Measurements from ENCODE around the gene RAB11FIP4. TPM values are rescaled to one million over a fixed set of nuclear protein-coding genes. Genes with fewer than 3 reads are reported as not detected.

Gene RAB11FIP4
- total and polyA plus RNA-seq, 2 experiments from 2014 or later, result 8.8 to 23.4 TPM

DNA sequence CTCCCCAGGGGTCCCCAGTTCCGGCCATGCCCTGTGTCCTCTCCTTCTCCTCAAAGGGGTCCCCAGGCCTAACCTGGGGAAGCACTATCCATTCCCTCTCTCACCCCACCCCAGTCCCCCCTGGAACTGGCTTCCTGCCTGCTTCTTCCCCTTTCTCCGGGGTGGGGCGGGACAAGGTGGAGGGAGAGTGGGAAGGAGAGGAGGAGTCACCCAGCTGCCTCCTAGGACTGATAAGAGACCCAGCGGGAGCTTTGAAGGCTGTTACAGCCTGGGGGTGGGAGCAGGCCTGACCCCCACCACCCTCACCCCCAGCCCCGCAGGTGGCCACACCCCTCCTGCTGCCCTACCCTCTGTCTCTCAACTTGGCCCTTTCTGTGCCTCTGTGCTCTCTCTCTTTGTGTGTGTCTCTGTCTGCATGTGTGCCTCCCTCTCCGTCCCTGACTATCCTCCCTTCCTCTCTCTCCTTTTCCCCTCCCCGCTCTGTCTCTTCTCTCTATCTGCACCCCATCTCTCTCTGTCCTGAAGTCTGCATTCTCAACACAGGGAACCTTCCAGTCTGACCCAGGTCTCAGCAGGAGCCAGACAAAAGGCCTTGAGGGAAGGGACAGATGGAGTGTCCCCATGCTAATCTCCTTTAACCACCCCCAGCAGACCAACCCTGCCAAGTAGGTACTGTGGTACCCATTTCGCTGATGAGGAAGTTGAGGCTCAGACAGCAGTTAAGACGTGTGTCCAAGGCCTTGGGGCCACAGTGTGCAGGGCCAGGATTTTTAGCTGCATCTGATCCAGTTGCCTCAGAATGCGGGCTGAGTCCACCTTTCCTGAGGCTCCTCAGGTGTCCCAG lies 66.1 kb downstream of the RAB11FIP4 start:
- H3K9me3 ChIP-seq (ENCODE audit: low read depth), result no peaks in the 10 kb centered on the region
- H3K36me3 ChIP-seq, result no peaks in the 10 kb centered on the region
- H3K4me3 ChIP-seq, result no peak overlapping the region
- no peak for DNase-seq (ENCODE audit: low read depth in 1 of 2, low spot score in 1 of 2)
- TF ChIP-seq, protein P1, sequence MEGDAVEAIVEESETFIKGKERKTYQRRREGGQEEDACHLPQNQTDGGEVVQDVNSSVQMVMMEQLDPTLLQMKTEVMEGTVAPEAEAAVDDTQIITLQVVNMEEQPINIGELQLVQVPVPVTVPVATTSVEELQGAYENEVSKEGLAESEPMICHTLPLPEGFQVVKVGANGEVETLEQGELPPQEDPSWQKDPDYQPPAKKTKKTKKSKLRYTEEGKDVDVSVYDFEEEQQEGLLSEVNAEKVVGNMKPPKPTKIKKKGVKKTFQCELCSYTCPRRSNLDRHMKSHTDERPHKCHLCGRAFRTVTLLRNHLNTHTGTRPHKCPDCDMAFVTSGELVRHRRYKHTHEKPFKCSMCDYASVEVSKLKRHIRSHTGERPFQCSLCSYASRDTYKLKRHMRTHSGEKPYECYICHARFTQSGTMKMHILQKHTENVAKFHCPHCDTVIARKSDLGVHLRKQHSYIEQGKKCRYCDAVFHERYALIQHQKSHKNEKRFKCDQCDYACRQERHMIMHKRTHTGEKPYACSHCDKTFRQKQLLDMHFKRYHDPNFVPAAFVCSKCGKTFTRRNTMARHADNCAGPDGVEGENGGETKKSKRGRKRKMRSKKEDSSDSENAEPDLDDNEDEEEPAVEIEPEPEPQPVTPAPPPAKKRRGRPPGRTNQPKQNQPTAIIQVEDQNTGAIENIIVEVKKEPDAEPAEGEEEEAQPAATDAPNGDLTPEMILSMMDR (IDR thresholded peaks at IDR 0.05; ENCODE audit: low read depth, low read length), result no peak
- peak overlapping the region; percentile 14 for H3K27ac ChIP-seq
- peaks cover 9% of the 10 kb centered on the region for H3K4me1 ChIP-seq (ENCODE audit: low read depth)
- H3K27me3 ChIP-seq, result no peaks in the 10 kb centered on the region

DNA sequence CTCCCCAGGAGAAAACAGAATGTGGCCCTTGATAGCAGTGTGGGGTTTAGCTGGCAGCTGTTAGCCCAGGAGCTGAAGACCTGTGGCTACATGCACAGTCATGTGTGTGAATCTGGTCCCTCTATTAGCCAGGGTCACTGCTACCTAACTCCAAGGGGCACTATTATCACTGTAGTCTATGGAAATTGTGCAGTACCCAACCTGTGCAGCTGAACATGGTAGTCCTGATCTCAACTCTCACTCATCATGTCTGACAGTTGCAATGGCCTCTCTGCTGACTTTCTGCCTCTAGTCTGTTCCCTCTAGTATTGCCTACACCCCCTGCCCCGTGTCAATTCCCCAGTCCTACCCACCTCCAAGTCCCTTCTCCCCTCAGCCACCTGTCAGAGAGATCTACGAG lies 67.4 kb downstream of the RAB11FIP4 start:
- peaks cover 9% of the 10 kb centered on the region for H3K4me1 ChIP-seq (ENCODE audit: low read depth)
- H3K9me3 ChIP-seq (ENCODE audit: low read depth), result no peaks in the 10 kb centered on the region
- H3K27me3 ChIP-seq, result no peaks in the 10 kb centered on the region
- no peaks in the 10 kb centered on the region for H3K36me3 ChIP-seq
- no peak for DNase-seq (ENCODE audit: low read depth in 1 of 2, low spot score in 1 of 2)
- TF ChIP-seq, protein P1 (IDR thresholded peaks at IDR 0.05; ENCODE audit: low read depth, low read length), result no peak
- H3K27ac ChIP-seq, result no peak overlapping the region
- H3K4me3 ChIP-seq, result no peak overlapping the region

DNA sequence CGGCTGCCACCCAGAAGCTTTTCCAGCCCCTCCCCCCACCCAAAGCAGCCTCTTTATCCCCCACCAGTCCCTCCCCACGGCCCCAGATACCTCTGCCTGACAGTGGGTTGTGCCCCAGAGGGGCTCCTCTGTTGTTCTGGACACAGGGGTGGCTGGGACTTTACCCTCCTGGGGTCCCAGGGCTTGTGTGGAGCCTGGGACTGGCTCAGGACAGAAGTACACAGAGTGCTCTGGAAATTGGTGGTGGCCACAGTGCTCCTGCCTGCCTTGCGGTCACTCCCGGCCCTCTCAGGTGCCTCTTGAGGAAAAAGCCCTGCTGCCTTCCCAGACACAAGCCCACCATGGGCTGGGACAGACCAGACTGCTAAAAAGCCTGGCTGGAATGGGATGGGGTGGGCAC lies 68.2 kb downstream of the RAB11FIP4 start:
- Histone ChIP-seq H3K9me3 (ENCODE audit: low read depth) (no peaks in the 10 kb centered on the region), H3K4me1 (ENCODE audit: low read depth) (peaks cover 9% of the 10 kb centered on the region), H3K27me3 (no peaks in the 10 kb centered on the region), H3K27ac (no peak overlapping the region), H3K4me3 (no peak overlapping the region), H3K36me3 (no peaks in the 10 kb centered on the region)
- no peak for DNase-seq (ENCODE audit: low read depth in 1 of 2, low spot score in 1 of 2)
- TF ChIP-seq, protein P1 (IDR thresholded peaks at IDR 0.05; ENCODE audit: low read depth, low read length), result no peak

DNA sequence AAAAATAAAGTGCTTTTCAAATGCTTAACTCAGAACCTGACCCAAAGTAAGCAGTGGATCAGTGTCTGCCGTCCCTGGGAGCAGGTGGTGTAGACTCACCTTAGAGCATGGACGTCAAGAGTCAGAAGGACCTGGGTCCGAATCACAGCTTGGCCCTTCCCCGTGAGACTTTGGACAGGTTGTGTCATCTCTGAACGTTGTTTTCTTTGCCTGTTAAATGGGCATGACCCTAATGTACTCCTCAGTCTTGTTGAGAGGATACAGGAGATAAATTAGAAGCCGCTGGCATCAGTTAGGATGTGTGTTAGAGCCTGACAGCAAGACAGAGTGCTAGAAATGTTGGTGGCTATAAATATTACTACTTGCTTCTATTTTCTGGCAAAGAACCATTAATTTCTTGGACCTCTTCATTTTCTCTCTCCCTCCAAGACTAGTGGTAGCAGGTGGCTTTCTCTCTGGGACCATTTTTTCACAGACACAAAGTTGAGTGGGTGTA lies 68.8 kb downstream of the RAB11FIP4 start:
- no peak for DNase-seq (ENCODE audit: low read depth in 1 of 2, low spot score in 1 of 2)
- Histone ChIP-seq H3K4me1 (ENCODE audit: low read depth) (peaks cover 9% of the 10 kb centered on the region), H3K27ac (no peak overlapping the region), H3K9me3 (ENCODE audit: low read depth) (no peaks in the 10 kb centered on the region), H3K27me3 (no peaks in the 10 kb centered on the region), H3K4me3 (no peak overlapping the region), H3K36me3 (no peaks in the 10 kb centered on the region)
- TF ChIP-seq, protein P1 (IDR thresholded peaks at IDR 0.05; ENCODE audit: low read depth, low read length), result no peak

DNA sequence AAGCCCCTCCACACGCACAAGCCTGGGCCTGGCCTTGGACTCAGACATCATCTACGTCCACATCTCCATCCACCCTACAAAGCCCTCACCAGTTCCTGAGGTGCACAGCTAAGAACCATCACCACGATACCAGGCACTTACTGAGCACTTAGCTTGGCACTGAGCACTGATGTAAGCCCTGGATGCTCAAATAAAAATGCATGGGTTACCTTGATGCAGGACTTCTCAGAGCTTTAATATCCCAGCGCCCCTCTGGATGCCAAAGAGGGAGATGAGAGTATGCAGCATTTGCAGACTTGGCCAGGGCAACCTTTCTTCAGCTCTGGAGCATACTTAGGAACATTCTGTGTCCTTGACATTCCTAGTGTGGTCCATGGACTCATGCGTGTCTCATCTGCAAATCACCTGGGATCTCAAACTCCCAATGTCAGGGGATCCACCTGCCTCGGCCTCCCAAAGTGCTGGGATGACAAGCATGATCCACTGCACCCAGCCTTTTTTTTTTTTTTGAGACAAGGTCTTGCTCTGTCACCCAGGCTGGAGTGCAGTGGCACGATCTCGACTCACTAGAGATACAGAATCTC lies 69.8 kb downstream of the RAB11FIP4 start:
- TF ChIP-seq, protein P1 (IDR thresholded peaks at IDR 0.05; ENCODE audit: low read depth, low read length), result no peak
- no peaks in the 10 kb centered on the region for H3K9me3 ChIP-seq (ENCODE audit: low read depth)
- H3K4me3 ChIP-seq, result no peak overlapping the region
- no peaks in the 10 kb centered on the region for H3K27me3 ChIP-seq
- no peak for DNase-seq (ENCODE audit: low read depth in 1 of 2, low spot score in 1 of 2)
- H3K36me3 ChIP-seq, result no peaks in the 10 kb centered on the region
- H3K4me1 ChIP-seq (ENCODE audit: low read depth), result peaks cover 15% of the 10 kb centered on the region
- H3K27ac ChIP-seq, result no peak overlapping the region

Data from cardiac muscle cell (in vitro differentiated cells and primary cell).